Thyroid gland (tissue), 4 donors: ENCODE data around the gene KIF25.

ENCODE experiments used
- CTCF ChIP-seq, 6 experiments: fragments of 200-600 bp in 3 of 6; fragments of 450-650 bp in 3 of 6; sonication (generic) in 3 of 6; IDR thresholded peaks; one replicate each; pipeline ENCODE4 v1.5.1; 2016 to 2019; ENCODE audit warnings: antibody characterized with exemption in 6 of 6, mild to moderate bottlenecking in 2 of 6, inconsistent platforms in 1 of 6, moderate library complexity in 1 of 6
- POLR2A ChIP-seq, 2 donors: fragments of 450-650 bp; IDR thresholded peaks; one replicate each; pipeline ENCODE4 v1.6.1; 2017; ENCODE audit warnings: antibody characterized with exemption in 2 of 2, mild to moderate bottlenecking in 2 of 2, moderate library complexity in 1 of 2

- TF ChIP-seq CTCF (IDR thresholded peaks at IDR 0.05) (no peak), POLR2A (IDR thresholded peaks at IDR 0.05) (no peak)
Observed at GRCh38 chr6:168032005-168032760, 34.7 kb downstream of the KIF25 start.
